Measurements from ENCODE around the gene PARP12.

PARP12 gene

GRCh38 chr7:140034421-140034820 is 28.3 kb downstream of the PARP12 start:
- no peak for DNase-seq

- DNase-seq = no peak
Measured at GRCh38 chr7:140033779-140034363, 28.9 kb downstream of the PARP12 start.

GRCh38 chr7:140033036-140033435 is 29.7 kb downstream of the PARP12 start:
- no peak for DNase-seq

- DNase-seq = no peak
Measured at GRCh38 chr7:140031364-140031763, 31.4 kb downstream of the PARP12 start.

DNA sequence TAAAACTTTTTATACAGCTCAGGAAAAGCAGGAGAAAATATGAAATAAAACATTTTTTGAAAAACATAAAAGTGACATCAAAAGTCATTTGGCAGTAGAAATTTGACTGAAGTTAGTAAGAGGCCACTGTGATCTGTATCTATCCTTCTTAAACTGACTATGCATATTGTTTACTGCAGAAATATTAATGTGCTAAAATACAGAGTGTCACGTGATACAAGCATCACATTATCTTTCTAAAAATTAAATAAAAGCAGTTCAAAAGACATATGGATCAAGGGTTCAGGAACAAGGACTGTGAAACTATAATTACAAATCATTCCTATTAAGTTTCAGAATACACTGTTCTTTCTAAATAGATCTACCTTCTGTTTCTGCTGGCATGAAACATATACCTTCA is 33.7 kb downstream of the PARP12 start:
- DNase-seq = no peak

GRCh38 chr7:140028311-140028710 is 34.4 kb downstream of the PARP12 start:
- DNase-seq = no peak

GRCh38 chr7:140027858-140028257 is 34.9 kb downstream of the PARP12 start:
- DNase-seq = no peak

GRCh38 chr7:140026935-140027334 is 35.8 kb downstream of the PARP12 start:
- no peak for DNase-seq

DNA sequence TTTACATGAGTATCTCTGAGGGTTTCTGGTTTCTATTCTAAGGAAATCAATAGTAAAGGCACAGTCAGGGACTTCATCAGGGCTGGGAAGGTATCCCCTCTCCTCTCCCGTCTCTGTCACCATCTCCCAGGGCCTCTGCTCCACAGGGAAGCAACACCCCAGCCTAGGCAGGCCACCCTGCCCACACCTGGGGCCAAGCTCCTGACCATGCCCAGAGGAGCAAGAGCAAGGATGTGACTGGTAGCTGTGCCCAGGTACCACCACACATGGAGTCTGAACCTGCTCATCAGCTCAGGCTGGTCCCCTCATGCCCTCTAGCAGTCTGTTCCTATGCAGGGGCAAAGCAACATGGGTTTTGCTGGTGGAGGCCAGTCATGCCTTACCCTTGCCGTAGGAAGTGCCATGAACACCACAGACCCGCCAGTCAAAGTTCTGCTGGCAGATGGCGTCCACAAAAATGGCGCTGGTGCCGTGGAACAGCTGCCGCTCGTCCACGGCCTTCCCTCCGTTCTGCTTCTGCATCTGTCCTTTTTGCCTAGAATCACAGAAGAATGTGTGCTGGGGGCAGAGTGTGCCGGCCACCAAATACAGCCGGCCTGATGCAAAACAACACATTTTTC is 36.8 kb downstream of the PARP12 start:
- DNase-seq = no peak

DNA sequence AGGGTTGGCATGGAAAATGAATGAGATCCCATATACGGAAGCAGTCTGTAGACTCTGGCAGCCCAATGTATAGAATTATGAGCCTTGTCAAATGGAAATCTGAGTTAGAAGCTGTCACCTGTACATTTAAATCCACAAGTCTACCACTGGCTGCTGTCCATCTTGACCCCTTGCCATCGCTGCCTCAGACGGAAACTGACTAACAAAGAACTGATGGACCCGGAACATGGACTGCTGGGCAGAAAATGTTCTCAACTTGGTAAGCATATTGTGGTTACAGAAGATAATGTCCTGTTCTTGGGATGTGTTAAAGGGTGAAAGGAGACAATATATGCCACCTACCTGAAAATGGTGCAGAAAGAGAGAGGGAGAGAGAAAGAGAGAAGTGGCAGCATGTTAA is 37.5 kb downstream of the PARP12 start:
- no peak for DNase-seq

DNA sequence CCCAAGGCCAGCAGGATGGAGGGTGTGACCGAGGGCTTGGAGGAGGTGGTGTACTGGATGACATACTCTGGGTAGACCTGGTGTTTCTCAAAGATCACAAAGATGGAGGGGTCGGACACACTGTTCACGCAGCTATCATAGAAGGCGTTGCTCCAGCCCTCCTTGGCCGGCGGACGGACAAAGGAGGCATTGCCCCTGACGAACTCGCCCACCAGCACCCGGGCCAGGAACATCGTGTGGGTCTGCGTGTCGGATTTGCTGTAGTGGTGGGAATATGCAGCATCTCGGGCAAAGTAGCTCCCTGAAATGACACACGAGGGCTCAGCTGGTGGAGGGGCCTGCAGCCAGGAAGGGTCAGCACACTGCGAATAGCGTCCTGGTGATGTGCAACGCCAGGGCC is 38.2 kb downstream of the PARP12 start:
- no peak for DNase-seq

DNA sequence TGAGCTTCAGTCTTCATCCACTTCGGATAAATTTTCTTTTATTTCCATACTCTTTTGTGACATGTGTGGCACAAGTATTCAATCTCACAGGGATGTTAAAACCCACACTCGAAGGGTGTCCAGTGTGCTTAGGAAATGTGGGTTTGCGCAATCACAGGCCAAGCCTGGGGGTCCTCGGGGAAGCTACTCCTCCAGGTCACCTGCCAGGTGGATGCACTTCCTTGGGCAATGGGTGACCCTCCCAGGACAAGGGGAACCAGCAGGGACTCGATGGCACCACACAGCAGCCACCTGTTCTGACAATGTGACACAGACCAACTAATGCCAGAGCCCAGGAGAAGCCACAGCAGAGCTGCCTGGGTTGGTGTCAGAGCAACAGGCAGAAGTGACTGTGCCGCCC is 39.0 kb downstream of the PARP12 start:
- no peak for DNase-seq

GRCh38 chr7:140022582-140023211 is 40.1 kb downstream of the PARP12 start:
- no peak for DNase-seq

DNA sequence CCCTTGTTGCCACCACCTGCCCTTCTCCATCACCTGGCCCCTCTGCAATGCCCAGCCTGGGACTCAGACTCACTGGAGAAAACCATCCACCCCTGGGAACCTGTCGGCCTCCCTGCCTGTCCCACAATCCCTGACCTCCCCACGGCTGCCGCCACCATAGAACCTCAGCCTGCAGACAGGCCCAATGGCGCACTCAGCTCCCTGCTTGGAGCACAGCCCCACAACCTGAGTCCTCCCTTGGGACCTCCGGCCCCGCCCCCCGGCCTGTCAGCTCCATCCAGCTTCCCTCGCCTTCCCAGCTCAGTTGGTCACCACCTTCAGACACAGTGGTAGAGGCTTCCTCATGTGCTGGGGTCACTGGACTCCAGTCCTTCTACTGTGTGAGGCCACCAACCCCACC is 41.1 kb downstream of the PARP12 start:
- no peak for DNase-seq

DNA sequence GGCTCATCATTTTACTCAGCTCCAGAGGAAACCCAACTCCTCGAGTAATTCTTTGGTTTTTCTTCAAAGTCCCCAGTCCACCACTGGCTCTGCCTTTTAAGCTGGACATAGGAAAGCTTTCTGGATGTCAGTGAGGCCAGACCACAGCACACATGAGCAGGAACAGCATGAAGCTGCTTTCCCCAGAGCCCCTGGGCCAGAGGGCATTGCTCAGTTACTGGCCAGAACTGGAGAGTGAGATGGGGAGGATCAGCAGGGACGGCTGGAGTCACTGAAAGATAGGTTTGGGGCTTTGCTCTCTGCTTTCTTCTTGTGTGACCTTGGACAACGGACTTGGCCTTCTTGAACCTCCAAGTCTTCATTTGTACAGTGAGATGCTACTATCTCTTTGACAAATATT is 43.1 kb downstream of the PARP12 start:
- DNase-seq = no peak

DNA sequence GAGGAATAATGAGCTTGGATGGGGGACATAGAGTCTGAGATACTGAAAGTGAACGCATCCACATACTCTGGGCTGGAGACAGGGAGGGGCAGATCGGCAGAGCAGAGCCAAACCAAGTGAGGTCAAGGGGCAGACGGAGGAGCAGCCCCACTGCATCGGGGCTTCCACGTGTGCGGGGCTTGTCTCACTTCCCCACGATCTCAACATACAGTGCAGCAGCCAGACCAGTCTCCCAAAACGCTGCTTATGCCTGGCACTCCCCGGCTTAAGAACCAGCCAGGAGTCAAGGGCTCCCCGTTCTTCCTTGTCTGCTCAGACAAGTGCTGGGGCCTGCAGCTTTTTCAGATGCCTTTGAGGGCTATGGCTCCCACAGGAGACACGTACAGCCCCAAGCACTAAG is 43.6 kb downstream of the PARP12 start:
- DNase-seq = no peak

DNA sequence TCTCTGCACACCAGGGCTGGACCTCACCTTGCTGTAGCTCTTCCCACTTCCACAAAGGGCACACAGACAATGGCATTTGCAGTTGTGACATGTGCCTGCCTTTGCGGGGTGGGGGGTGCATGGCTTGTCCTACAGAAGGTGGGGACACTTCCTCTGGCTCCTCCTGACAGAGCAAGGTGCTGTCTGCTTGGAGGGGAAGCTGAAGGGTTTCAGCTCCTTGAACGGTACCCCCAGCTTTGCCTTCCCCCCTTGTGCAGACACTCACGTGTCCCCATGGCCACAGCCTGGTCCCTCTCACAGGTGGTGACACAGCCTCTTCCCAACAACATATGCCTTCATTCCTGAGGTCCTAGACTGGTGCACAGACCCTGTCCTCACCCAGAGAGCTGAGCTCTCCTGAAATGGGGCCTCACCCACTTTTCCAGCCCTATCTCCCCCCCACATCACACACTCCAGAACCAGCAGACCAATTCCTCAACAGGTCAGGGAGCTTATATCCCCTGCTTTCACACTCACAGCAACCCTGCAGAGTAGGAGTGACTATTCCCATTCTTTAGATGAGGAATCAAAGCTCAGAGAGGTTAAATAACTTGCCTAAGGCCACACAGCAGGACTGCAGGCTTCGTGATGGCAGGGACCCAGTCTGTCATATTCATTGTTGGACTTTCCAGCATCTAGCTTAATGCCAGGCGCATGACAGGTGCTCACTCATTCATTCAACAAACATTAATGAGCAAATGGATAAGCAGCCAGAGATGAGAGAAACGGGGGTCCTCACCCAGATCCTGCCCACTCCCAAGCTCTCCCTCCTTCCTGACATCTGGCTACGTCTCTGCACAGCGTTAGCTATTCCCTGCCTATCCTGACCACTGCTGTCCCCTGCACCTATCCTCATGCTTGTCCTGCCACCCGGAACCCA is 44.4 kb downstream of the PARP12 start:
- DNase-seq = no peak

GRCh38 chr7:140017543-140017942 is 45.2 kb downstream of the PARP12 start:
- no peak for DNase-seq

DNA sequence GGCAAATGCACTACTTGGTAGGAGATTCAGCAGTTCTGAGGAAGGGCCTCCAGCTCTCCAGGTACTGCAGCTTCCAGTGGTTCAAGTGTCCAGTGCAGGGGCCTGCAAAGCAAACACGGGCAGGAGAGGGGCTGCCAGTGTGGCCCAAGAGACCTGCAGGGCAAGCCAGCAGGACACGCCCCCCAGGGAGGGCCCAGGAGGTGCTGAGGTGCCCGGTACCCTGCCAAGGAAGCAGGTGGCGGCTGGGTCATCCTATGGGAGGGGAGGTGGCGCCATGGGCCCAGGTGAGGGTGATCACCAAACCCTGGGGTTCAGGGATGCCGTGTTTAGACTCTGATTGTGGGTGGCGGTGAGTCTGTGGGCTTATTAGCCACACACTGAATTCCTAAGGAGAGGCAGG is 45.7 kb downstream of the PARP12 start:
- no peak for DNase-seq

DNA sequence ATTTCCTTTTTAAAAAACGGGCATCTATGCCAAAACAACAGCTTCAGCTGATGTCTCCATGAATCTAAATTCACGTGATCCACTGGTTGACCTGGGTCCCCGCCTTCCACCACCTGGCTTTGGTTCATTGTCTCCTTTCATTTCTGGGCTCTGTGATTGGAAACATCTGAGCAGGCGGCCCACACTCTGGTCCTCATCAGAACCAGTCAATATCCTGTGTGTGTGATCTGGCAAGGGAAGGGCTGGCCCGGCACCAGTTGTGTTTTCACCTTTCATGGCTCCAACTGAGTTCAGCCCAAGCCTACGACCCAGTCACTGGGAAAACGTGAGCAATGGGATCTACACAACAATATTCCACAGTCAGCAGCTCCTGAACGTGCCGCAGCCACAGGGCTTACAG is 46.2 kb downstream of the PARP12 start:
- DNase-seq = no peak

GRCh38 chr7:140015471-140015970 is 47.2 kb downstream of the PARP12 start:
- no peak for DNase-seq

DNA sequence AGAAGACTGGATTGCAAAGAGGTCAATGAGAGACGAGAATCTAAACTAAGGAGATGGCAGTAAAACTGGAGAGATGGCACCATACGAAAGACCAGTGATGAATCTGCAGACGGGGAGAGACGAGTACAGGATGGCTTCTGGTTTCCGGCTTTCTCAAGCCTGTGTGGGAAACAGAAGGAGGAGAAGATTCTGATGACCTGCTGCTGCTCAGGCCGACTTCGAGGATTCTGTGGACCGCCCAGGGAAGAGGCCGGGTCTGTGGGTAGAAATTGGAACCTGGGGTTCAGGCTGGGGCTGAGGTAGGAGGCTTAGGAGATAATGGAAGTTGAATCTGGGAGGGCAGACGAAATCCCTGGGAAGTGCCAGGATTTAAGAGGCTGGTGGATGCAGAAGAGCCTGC is 48.6 kb downstream of the PARP12 start:
- DNase-seq = no peak

DNA sequence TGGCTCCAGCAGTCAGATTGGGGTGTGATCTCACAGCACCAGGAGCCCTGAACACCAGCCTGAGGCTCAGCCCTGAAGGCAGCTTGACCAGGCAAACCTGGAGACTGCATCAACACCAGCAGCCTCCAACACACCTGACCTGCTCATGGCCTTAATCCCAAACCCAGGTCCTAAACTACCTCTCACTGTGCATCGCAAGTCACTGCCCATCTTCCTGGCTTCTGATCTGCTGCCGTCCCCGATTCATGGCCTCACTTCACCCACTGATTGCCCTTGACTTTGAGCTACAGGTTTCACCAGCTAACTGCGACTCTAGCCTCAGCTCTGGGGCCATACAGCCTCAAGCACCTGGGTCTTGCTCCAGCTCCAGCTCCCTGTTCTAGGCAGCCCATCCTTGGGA is 49.1 kb downstream of the PARP12 start:
- DNase-seq = no peak
